GM12878 (cell line): ENCODE measurements around the gene CRYL1. TPM values are rescaled to one million over a fixed set of nuclear protein-coding genes. Genes with fewer than 3 reads are reported as not detected.

Source experiments
- ATAC-seq: fragments of 200-7000 bp; cut with Tn5 transposase; 3 replicates; pipeline ENCODE4 v1.9.1; 2020; ENCODE audit warnings: mild to moderate bottlenecking, moderate library complexity
- BruUV-seq: library from RNA; stranded (reverse); fragments of 400-500 nt; replicated peaks from 2 replicates; lab custom pipeline; 2021; lab: Mats Ljungman, UMichigan
- CTCF ChIA-PET: fragments of 300-600 bp; sonication (Branson Sonifier 250); formaldehyde crosslinking; extraction: SDS; loops from one replicate; lab custom pipeline; 2021; ENCODE audit warnings: inconsistent platforms; lab: Yijun Ruan, JAX
- POLR2A ChIA-PET: fragments of 350-600 bp; formaldehyde crosslinking; extraction: SDS; loops from one replicate; lab custom pipeline; 2021; ENCODE audit warnings: inconsistent platforms; lab: Charles Lee
- RAD21 ChIA-PET: fragments of 300-600 bp; sonication (Branson Sonifier 250); formaldehyde crosslinking; loops from one replicate; lab custom pipeline; 2023; ENCODE audit warnings: antibody characterized with exemption; ENCODE audit not compliant: unreplicated experiment; lab: Charles Lee
- SMC1A ChIA-PET: fragments of 300-600 bp; sonication (Branson Sonifier 250); formaldehyde crosslinking; loops from one replicate; lab custom pipeline; 2023; ENCODE audit not compliant: unreplicated experiment, uncharacterized antibody; lab: Charles Lee
- DNase-seq: peaks from one replicate; pipeline ENCODE4 v3.0.0-alpha.2; 2011; ENCODE audit warnings: low read depth, low spot score
- FAIRE-seq: peaks from 3 replicates; lab custom pipeline; 2011; peaks lifted over from hg19 to GRCh38; lab: Jason Lieb, UNC
- H2AFZ ChIP-seq: 2 replicates; pipeline ENCODE4 v1.6.0; 2011; ENCODE audit warnings: low read depth, low read length, control low read depth; ENCODE audit not compliant: control insufficient read depth
- H3K27ac ChIP-seq: 2 replicates; pipeline ENCODE4 v1.5.1; 2011; ENCODE audit warnings: control low read depth; ENCODE audit not compliant: control insufficient read depth, insufficient read depth
- H3K27me3 ChIP-seq, 2 experiments: replicated peaks in 1 of 2; 2 replicates each; pipeline versions ENCODE4 v1.6.0 to v1.6.1; 2011; ENCODE audit warnings: low read length in 1 of 2; ENCODE audit not compliant: control insufficient read depth in 2 of 2, insufficient read depth in 2 of 2
- H3K36me3 ChIP-seq, 2 experiments: 2 replicates each; pipeline ENCODE4 v1.5.1; 2011; ENCODE audit warnings: low read length in 1 of 2; ENCODE audit not compliant: control insufficient read depth in 2 of 2, insufficient read depth in 2 of 2
- H3K4me1 ChIP-seq: 2 replicates; pipeline ENCODE4 v1.6.1; 2011; ENCODE audit warnings: mild to moderate bottlenecking, low read length, moderate library complexity, mixed read lengths; ENCODE audit not compliant: control insufficient read depth, insufficient read depth
- H3K4me2 ChIP-seq: 2 replicates; pipeline ENCODE4 v1.6.0; 2011; ENCODE audit warnings: control low read depth; ENCODE audit not compliant: control insufficient read depth, insufficient read depth
- H3K4me3 ChIP-seq: fragments of 200-600 bp; sonication (generic); 2 replicates; pipeline ENCODE4 v1.5.1; 2016
- H3K79me2 ChIP-seq: 2 replicates; pipeline ENCODE4 v1.6.0; 2011; ENCODE audit warnings: low read length; ENCODE audit not compliant: control insufficient read depth, insufficient read depth
- H3K9ac ChIP-seq: 2 replicates; pipeline ENCODE4 v1.8.0; 2011; ENCODE audit warnings: low read length, control low read depth, mixed read lengths; ENCODE audit not compliant: control insufficient read depth, insufficient read depth
- H3K9me3 ChIP-seq: replicated peaks from 3 replicates; pipeline ENCODE4 v1.5.1; 2011; ENCODE audit warnings: mild to moderate bottlenecking, low read length; ENCODE audit not compliant: control insufficient read depth, insufficient read depth
- H4K20me1 ChIP-seq: 2 replicates; pipeline ENCODE4 v1.6.0; 2011; ENCODE audit not compliant: control insufficient read depth, insufficient read depth
- ATF3 ChIP-seq: IDR thresholded peaks from 2 replicates; pipeline ENCODE4 v1.6.1; 2011; ENCODE audit warnings: low read depth, mild to moderate bottlenecking, low read length, moderate library complexity, borderline replicate concordance; ENCODE audit errors: extremely low read depth
- HDAC6 ChIP-seq: fragments of 200-600 bp; sonication (generic); IDR thresholded peaks from one replicate; pipeline ENCODE4 v1.8.0; 2017; ENCODE audit warnings: antibody characterized with exemption; ENCODE audit not compliant: unreplicated experiment
- IKZF1 ChIP-seq: fragments of 450-650 bp; conservative IDR thresholded peaks from 2 replicates; pipeline ENCODE4 v1.6.1; 2017; ENCODE audit warnings: antibody characterized with exemption, mild to moderate bottlenecking
- KLF5 ChIP-seq: fragments of 450-650 bp; IDR thresholded peaks from 2 replicates; pipeline ENCODE4 v1.6.1; 2014; ENCODE audit warnings: mild to moderate bottlenecking; ENCODE audit not compliant: partially characterized antibody
- MEF2B ChIP-seq: fragments of 450-650 bp; IDR thresholded peaks from 2 replicates; pipeline ENCODE4 v1.6.1; 2018; ENCODE audit warnings: mild to moderate bottlenecking, moderate library complexity; ENCODE audit not compliant: partially characterized antibody, poor library complexity, severe bottlenecking
- PAX5 ChIP-seq: IDR thresholded peaks from 2 replicates; pipeline ENCODE4 v1.6.1; 2011; ENCODE audit warnings: low read depth, low read length, borderline replicate concordance
- POLR2AphosphoS2 ChIP-seq: IDR thresholded peaks from 2 replicates; pipeline ENCODE4 v1.6.1; 2011; ENCODE audit warnings: low read depth, mild to moderate bottlenecking, low read length, improper control_type of control experiment, moderate library complexity
- RCOR1 ChIP-seq: conservative IDR thresholded peaks from 2 replicates; pipeline ENCODE4 v1.6.1; 2012; ENCODE audit warnings: low read depth, low read length, improper control_type of control experiment
- RELB ChIP-seq: fragments of 450-650 bp; IDR thresholded peaks from 2 replicates; pipeline ENCODE4 v1.6.1; 2017; ENCODE audit warnings: low read depth, mild to moderate bottlenecking, moderate library complexity
- SIX5 ChIP-seq: IDR thresholded peaks from 2 replicates; pipeline ENCODE4 v1.6.1; 2011; ENCODE audit warnings: mild to moderate bottlenecking, low read depth, low read length, moderate library complexity; ENCODE audit not compliant: severe bottlenecking
- STAT3 ChIP-seq: IDR thresholded peaks from 2 replicates; pipeline ENCODE4 v1.6.1; 2011; ENCODE audit warnings: low read depth, low read length, improper control_type of control experiment
- TCF3 ChIP-seq: IDR thresholded peaks from 2 replicates; pipeline ENCODE4 v1.6.1; 2012; ENCODE audit warnings: low read depth, mild to moderate bottlenecking, low read length, borderline replicate concordance; ENCODE audit not compliant: insufficient read depth
- YY1 ChIP-seq: IDR thresholded peaks from 2 replicates; pipeline ENCODE4 v1.6.1; 2011; ENCODE audit warnings: low read depth, mild to moderate bottlenecking, low read length
- ZBTB33 ChIP-seq: fragments of 450-650 bp; IDR thresholded peaks from 2 replicates; pipeline ENCODE4 v1.6.1; 2017; ENCODE audit warnings: mild to moderate bottlenecking
- ZNF274 ChIP-seq: IDR thresholded peaks from one replicate; pipeline ENCODE4 v1.8.0; 2011; ENCODE audit not compliant: insufficient read length, insufficient read depth
- ZZZ3 ChIP-seq: IDR thresholded peaks from 2 replicates; pipeline ENCODE4 v1.6.1; 2011; ENCODE audit warnings: low read depth; ENCODE audit not compliant: control insufficient read depth, insufficient read length
- WGBS: methylation state at CpG from one replicate; pipeline ENCODE4 v1.1.6; 2016; ENCODE audit warnings: low lambda C conversion rate; ENCODE audit not compliant: insufficient replicate concordance, insufficient coverage; ENCODE audit errors: missing lambda C conversion rate; 5-methylcytosine and 5-hydroxymethylcytosine counted together
- in situ Hi-C: fragments of 300-500 bp; cut with MboI; formaldehyde crosslinking; loops from 9 replicates; pipeline ENCODE4 v1.14.3; 2018; ENCODE audit warnings: mixed read lengths
- intact Hi-C: fragments of 100-400 bp; cut with micrococcal nuclease; formaldehyde crosslinking; loops from one replicate; pipeline ENCODE4 v1.14.2; 2022; ENCODE audit not compliant: unreplicated experiment
- polyA plus RNA-seq, 11 experiments: library from polyadenylated mRNA; depleted of rRNA in 4 of 11; unstranded in 6 of 11; stranded (reverse) in 5 of 11; fragments of >200 nt; fragmentation: Nextera tagmentation in 4 of 11; fragmentation: Illumina TruSeq in 1 of 11; extraction: Ambion mirVana in 4 of 11; extraction: Trizol in 1 of 11; gene quantifications; 1 replicate in 1 of 11; 2 replicates in 10 of 11; pipeline versions ENCODE4 v1.2.1 to v1.2.3, GENCODE V29; 2011 to 2016; ENCODE audit warnings: inconsistent platforms in 2 of 11, missing spikeins in 2 of 11, low read depth in 1 of 11
- total RNA-seq, 4 experiments: library from RNA; depleted of rRNA in 3 of 4; stranded (reverse); fragments of >200 nt in 3 of 4; fragmentation: Illumina TruSeq in 1 of 4; extraction: Trizol in 1 of 4; gene quantifications; 2 replicates each; pipeline versions ENCODE4 v1.2.1 to v1.2.3, GENCODE V29; 2013 to 2021
- TF ChIP-seq, protein P1 (sequence below): IDR thresholded peaks from 2 replicates; pipeline ENCODE4 v1.6.1; 2011; ENCODE audit warnings: mild to moderate bottlenecking, low read depth, low read length, moderate library complexity; ENCODE audit not compliant: insufficient replicate concordance

CRYL1 gene
- total and polyA plus RNA-seq, 10 of the 15 experiments (the other 5 are each of a cell fraction or from before 2014, with no cell fraction given), result 5.5 to 36.7 (median 12.2) TPM

DNA sequence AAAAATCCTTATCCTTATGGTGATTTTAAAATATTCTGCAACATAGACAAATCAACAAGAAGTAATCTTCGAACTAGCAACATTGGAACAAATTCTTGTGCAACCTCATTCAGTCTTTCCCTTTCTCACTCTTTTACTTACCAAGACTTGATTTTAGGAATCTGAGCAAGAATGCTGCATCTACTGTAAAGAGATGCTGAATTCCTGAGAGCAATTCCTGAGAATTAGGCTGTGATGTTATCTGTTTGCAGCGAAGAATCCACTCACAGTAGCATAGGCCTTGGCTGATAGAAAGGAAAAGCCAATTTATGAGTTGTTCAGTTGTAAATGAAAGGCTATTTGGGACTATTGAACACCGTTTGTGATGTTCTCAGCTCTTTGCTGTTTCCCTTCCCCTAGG lies 144.3 kb downstream of the CRYL1 start:
- no peak overlapping the region for H3K9ac ChIP-seq
- ChIA-PET SMC1A (no interaction called here), RAD21 (no interaction called here), CTCF (no interaction called here), POLR2A (no interaction called here)
- DNase-seq (no peak), FAIRE-seq (no peak), ATAC-seq (no peak)
- 0% methylated on average over 3 of the region's 3 CpGs for WGBS
- H3K9me3 ChIP-seq, result no peaks in the 10 kb centered on the region
- no peaks in the 10 kb centered on the region for H3K27me3 ChIP-seq
- H2AFZ ChIP-seq, result no peak overlapping the region; the same call in 1 of the 2 replicates
- no peaks in the 10 kb centered on the region for H3K4me1 ChIP-seq
- in situ Hi-C loops, result no loop called here
- H3K4me3 ChIP-seq, result no peak overlapping the region
- no peak overlapping the region for H3K27ac ChIP-seq
- no peaks in the 10 kb centered on the region for H3K36me3 ChIP-seq
- no TSS peak for BruUV-seq
- H4K20me1 ChIP-seq, result no peaks in the 10 kb centered on the region
- no peak overlapping the region for H3K4me2 ChIP-seq
- H3K79me2 ChIP-seq, result no peaks in the 10 kb centered on the region
- intact Hi-C loops, result no loop called here
- TF ChIP-seq TCF3 (no peak), ZBTB33 (no peak), YY1 (no peak), ZZZ3 (no peak), RELB (no peak), KLF5 (no peak), MEF2B (no peak), ZNF274 (no peak), SIX5 (no peak), HDAC6 (no peak), PAX5 (no peak), IKZF1 (no peak), ATF3 (no peak), RCOR1 (no peak), POLR2AphosphoS2 (no peak), STAT3 (no peak)
- TF ChIP-seq, protein P1, sequence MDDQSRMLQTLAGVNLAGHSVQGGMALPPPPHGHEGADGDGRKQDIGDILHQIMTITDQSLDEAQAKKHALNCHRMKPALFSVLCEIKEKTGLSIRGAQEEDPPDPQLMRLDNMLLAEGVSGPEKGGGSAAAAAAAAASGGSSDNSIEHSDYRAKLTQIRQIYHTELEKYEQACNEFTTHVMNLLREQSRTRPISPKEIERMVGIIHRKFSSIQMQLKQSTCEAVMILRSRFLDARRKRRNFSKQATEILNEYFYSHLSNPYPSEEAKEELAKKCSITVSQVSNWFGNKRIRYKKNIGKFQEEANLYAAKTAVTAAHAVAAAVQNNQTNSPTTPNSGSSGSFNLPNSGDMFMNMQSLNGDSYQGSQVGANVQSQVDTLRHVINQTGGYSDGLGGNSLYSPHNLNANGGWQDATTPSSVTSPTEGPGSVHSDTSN, result no peak
